GM12874 (cell line): ENCODE data around the gene RABL2B.

Experiments
- CTCF ChIP-seq: IDR thresholded peaks from 2 replicates; pipeline ENCODE4 v1.5.1; 2011; ENCODE audit warnings: low read depth, mild to moderate bottlenecking, control low read depth, low read length, moderate library complexity; ENCODE audit not compliant: insufficient read depth

RABL2B gene

DNA sequence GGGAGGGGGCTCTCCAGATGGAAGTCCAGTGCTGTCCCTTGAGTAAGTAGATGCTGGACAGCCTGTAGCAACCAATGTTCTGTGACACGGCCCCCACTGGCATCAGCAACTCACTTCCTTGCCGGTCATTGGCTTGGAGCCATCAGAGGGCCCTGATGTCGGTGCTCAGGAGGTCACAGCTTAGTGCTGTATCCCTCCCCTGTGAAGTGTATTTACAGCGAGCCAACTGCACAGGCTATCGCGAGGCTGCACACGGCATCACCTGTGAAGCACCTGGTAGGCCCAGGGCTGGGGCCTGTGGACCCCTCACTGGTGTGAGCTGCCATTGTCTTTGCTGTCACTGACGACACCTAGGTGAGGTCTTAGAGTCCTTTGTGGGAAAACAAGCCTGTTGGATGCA lies 58.8 kb downstream of the RABL2B start:
- TF ChIP-seq CTCF, result no peak

GRCh38 chr22:50723991-50724390 lies 59.4 kb downstream of the RABL2B start:
- no peak for TF ChIP-seq CTCF

GRCh38 chr22:50722716-50723428 lies 60.6 kb downstream of the RABL2B start:
- TF ChIP-seq CTCF, result no peak

DNA sequence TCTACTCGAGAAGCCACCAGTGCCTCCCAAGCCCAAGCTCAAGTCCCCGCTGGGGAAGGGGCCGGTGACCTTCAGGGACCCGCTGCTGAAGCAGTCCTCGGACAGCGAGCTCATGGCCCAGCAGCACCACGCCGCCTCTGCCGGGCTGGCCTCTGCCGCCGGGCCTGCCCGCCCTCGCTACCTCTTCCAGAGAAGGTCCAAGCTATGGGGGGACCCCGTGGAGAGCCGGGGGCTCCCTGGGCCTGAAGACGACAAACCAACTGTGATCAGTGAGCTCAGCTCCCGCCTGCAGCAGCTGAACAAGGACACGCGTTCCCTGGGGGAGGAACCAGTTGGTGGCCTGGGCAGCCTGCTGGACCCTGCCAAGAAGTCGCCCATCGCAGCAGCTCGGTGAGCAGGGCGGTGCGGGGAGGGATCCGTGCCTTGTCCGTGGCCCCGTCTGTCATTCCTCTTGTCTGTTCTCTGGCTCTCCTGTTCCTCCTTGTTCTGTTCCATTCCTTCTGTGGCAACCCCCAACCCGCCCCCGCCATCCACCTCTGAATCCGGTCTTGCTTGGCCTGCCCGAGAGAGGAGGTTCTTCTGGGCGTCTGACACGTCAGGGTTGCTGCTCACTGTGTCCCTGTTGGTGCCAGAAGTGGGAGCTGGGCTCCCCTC lies 61.3 kb downstream of the RABL2B start:
- TF ChIP-seq CTCF, result no peak

- TF ChIP-seq CTCF, result no peak
Measured at GRCh38 chr22:50721257-50721844, 62.1 kb downstream of the RABL2B start.

DNA sequence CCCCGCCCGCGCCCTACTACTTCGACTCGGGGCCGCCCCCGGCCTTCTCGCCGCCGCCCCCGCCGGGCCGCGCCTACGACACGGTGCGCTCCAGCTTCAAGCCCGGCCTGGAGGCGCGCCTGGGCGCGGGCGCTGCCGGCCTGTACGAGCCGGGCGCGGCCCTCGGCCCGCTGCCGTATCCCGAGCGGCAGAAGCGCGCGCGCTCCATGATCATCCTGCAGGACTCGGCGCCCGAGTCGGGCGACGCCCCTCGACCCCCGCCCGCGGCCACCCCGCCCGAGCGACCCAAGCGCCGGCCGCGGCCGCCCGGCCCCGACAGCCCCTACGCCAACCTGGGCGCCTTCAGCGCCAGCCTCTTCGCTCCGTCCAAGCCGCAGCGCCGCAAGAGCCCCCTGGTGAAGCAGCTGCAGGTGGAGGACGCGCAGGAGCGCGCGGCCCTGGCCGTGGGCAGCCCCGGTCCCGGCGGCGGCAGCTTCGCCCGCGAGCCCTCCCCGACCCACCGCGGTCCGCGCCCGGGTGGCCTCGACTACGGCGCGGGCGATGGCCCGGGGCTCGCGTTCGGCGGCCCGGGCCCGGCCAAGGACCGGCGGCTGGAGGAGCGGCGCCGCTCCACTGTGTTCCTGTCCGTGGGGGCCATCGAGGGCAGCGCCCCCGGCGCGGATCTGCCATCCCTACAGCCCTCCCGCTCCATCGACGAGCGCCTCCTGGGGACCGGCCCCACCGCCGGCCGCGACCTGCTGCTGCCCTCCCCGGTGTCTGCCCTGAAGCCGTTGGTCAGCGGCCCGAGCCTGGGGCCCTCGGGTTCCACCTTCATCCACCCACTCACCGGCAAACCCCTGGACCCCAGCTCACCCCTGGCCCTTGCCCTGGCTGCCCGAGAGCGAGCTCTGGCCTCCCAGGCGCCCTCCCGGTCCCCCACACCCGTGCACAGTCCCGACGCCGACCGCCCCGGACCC lies 62.9 kb downstream of the RABL2B start:
- no peak for TF ChIP-seq CTCF
